ENCODE data around the gene FIGN. TPM values are rescaled to one million over a fixed set of nuclear protein-coding genes. Genes with fewer than 3 reads are reported as not detected.

Gene FIGN
- total RNA-seq, 1 experiment from 2014 or later: 14.6 TPM

DNA sequence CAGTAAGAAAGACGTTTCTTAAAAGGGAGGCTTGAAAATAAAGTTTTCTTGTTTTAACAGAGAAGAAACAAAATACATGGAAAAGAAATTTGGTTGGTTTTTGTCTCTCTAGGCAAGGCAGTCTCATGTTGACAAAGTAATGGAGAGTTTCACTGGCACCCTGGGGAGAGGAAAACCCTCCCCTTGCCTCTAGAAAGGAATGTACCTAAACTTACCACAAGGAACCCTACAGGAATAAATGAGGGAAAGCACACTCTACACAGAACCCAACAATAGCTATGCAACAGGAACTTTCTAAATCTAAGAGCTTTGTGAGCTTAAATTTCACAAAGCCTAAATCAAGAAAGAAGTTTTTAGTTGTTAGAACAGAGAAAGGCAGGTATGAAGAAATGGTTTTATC is 37.0 kb downstream of the FIGN start:
- Histone ChIP-seq H4K20me1 (ENCODE audit: control insufficient read depth, insufficient read depth, insufficient read length) (no peaks in the 10 kb centered on the region), H3K27ac (ENCODE audit: insufficient read length, low read depth, low read length) (peak overlapping the region; percentile 58), H3K9me3 (ENCODE audit: control insufficient read depth, low read depth, low read length) (no peaks in the 10 kb centered on the region), H3K4ac (ENCODE audit: low read depth, low read length) (no peak overlapping the region), H3K56ac (ENCODE audit: insufficient read length, low read depth, low read length) (no peak overlapping the region), H2BK20ac (ENCODE audit: low read depth, low read length, poor library complexity, severe bottlenecking) (no peak overlapping the region), H2BK120ac (ENCODE audit: low read depth, low read length, poor library complexity, severe bottlenecking) (no peak overlapping the region), H3K4me2 (ENCODE audit: insufficient read depth, insufficient read length, low read length) (peak overlapping the region; percentile 1), H3K23me2 (ENCODE audit: insufficient read length, low read depth, low read length, poor library complexity, severe bottlenecking) (no peaks in the 10 kb centered on the region), H3K79me2 (ENCODE audit: insufficient read depth, low read length) (peaks cover 3% of the 10 kb centered on the region; the same call in 1 of the 2 replicates), H3K14ac (ENCODE audit: insufficient read depth, low read length) (no peak overlapping the region), H3K79me1 (ENCODE audit: insufficient read depth, low read depth, low read length, poor library complexity, severe bottlenecking) (peaks cover 11% of the 10 kb centered on the region), H4K8ac (replicated peaks; ENCODE audit: insufficient read length, low read depth, low read length) (no peak overlapping the region), H3K18ac (ENCODE audit: insufficient read length, low read depth, low read length) (no peak overlapping the region), H2BK12ac (ENCODE audit: insufficient read length, low read depth, low read length) (no peak overlapping the region), H3K27me3 (ENCODE audit: insufficient read depth, low read length) (no peaks in the 10 kb centered on the region), H3K4me1 (ENCODE audit: insufficient read depth, low read length) (peaks cover 23% of the 10 kb centered on the region; the same call in 1 of the 2 replicates), H2AK5ac (ENCODE audit: insufficient read length, low read length) (peak overlapping the region; percentile 21), H4K5ac (ENCODE audit: insufficient read length, low read depth, low read length) (no peak overlapping the region), H3K23ac (ENCODE audit: insufficient read length, low read depth, low read length) (no peak overlapping the region), H2AFZ (ENCODE audit: low read length) (no peak overlapping the region), H3T11ph (ENCODE audit: low read length) (no peak overlapping the region), H2BK5ac (ENCODE audit: insufficient read length, low read length) (no peak overlapping the region), H3K9ac (ENCODE audit: extremely low read depth, insufficient read length, low read length) (no peak overlapping the region), H2BK15ac (ENCODE audit: low read depth, low read length) (no peak overlapping the region), H4K91ac (ENCODE audit: insufficient read length, low read depth, low read length) (no peak overlapping the region)
- DNase-seq: peak; percentile 65
- Mint-ChIP-seq H3K9me3 (no peaks in the 10 kb centered on the region), H3K4me1 (peaks cover 72 to 74% of the 10 kb centered on the region in 2 experiments), H3K27me3 (ENCODE audit: low read depth) (no peaks in the 10 kb centered on the region), H3K27ac (peak overlapping the region in 2 of 3 experiments; percentile 90 to 93; a peak in 4 of 7 replicates), H3K4me3 (no peak overlapping the region; a peak in 1 of 5 replicates), H3K36me3 (ENCODE audit: insufficient read depth in 1 of 3, low read depth in 3 of 3) (no peaks in the 10 kb centered on the region)
- no CpG with 5 or more reads among the region's 1 CpG for WGBS (ENCODE audit: extremely low coverage, insufficient read length, low lambda C conversion rate)
- TF ChIP-seq, protein P1, sequence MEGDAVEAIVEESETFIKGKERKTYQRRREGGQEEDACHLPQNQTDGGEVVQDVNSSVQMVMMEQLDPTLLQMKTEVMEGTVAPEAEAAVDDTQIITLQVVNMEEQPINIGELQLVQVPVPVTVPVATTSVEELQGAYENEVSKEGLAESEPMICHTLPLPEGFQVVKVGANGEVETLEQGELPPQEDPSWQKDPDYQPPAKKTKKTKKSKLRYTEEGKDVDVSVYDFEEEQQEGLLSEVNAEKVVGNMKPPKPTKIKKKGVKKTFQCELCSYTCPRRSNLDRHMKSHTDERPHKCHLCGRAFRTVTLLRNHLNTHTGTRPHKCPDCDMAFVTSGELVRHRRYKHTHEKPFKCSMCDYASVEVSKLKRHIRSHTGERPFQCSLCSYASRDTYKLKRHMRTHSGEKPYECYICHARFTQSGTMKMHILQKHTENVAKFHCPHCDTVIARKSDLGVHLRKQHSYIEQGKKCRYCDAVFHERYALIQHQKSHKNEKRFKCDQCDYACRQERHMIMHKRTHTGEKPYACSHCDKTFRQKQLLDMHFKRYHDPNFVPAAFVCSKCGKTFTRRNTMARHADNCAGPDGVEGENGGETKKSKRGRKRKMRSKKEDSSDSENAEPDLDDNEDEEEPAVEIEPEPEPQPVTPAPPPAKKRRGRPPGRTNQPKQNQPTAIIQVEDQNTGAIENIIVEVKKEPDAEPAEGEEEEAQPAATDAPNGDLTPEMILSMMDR (conservative IDR thresholded peaks at IDR 0.05): peak; percentile 31; the same call in 2 of the 3 replicates

Measured in H9 (cell line).